GM19455 (cell line): ENCODE measurements around the gene CTAGE1.
"Not testable (repeated sequence)": the region's sequence is repeated elsewhere in the genome, so short reads cannot be mapped to it uniquely, and the experiment has no call there.

ENCODE experiments used
- ATAC-seq: cut with Tn5 transposase; IDR thresholded peaks from one replicate; pipeline ENCODE4 v1.9.1; 2021; ENCODE audit not compliant: unreplicated experiment

CTAGE1 gene, protein sequence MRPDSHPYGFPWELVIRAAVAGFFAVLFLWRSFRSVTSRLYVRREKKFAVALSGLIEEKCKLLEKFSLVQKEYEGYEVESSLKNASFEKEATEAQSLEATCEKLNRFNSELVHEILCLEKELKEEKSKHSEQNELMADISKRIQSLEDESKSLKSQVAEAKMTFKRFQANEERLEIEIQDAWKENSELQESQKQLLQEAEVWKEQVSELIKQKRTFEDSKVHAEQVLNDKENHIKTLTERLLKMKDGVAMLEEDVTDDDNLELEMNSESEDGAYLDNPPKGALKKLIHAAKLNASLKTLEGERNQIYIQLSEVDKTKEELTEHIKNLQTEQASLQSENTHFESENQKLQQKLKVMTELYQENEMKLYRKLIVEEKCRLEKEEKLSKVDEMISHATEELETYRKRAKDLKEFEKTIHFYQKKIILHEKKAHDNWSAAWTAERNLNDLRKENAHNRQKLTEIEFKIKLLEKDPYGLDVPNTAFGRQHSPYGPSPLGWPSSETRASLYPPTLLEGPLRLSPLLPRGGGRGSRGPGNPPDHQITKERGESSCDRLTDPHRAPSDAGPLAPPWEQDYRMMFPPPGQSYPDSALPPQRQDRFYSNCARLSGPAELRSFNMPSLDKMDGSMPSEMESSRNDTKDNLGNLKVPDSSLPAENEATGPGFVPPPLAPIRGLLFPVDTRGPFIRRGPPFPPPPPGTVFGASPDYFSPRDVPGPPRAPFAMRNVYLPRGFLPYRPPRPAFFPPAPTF

DNA sequence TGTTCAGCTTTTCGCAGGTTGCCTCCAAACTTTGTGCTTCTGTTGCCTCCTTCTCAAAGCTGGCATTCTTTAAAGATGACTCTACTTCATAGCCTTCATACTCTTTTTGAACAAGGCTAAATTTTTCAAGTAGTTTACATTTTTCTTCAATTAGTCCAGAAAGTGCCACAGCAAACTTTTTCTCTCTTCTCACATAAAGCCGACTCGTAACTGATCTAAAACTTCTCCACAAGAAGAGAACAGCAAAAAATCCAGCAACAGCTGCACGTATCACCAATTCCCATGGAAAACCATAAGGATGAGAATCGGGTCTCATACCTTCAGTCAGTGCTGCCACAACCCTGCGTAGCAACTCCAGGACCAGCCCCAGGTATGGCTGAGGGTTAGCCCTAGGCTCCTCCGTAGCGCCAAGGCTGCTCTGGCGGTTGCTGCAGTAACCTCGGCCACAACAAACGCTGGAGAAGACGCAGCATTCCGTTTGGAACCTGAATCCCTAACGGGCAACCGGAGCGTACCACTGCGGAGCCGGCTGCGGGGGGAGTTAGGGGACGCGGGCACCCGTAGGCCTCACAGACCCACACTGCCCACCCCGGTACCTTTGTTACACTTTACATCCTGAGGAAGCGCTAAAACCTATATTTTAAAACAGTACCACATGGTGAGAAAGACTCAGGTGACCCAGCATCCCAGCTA is at the start of gene CTAGE1:
Gene CTAGE1 (minus strand): TSS at position 420 of the 693 bp plus-strand sequence. CDS start 104 bp downstream, at position 316.
- no peak for ATAC-seq

DNA sequence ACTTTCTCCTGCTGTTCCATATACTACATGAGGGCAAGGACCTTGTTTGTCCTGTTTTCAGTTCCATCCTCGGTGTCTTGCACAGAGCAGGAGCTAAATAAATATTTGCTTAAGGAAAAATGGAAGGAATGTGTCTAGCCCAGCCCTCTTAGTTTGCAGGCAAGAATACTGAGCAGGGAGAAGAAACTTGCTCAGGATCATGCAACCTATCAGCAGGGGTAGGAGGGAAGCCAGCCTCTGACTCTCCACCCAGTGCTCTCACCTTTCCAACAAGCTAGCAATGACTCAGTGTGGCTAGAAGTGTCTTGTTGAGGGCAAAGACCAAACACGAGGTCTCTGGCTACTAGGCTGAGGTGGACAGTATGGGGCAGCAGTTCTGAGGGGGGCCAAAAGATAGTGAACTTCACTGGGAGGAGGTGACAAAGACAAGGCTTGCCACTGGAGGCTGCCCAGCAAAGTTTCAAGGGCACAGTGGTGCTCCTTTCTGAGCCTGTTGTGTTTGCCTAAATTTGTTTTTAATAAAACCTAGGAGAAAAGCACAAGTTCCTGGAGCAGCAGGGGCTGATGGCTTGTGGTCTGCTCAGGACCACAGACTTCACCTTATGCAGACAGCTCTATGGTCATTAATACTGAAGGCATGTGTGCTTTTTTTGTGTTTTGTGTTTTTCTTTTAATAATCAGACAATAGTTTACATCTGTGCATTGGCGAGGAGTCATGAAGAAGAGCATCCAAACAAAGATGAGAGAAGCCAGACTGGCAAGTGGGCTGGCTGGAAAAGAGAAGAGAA is 49.1 kb upstream of the CTAGE1 start:
- no peak for ATAC-seq

DNA sequence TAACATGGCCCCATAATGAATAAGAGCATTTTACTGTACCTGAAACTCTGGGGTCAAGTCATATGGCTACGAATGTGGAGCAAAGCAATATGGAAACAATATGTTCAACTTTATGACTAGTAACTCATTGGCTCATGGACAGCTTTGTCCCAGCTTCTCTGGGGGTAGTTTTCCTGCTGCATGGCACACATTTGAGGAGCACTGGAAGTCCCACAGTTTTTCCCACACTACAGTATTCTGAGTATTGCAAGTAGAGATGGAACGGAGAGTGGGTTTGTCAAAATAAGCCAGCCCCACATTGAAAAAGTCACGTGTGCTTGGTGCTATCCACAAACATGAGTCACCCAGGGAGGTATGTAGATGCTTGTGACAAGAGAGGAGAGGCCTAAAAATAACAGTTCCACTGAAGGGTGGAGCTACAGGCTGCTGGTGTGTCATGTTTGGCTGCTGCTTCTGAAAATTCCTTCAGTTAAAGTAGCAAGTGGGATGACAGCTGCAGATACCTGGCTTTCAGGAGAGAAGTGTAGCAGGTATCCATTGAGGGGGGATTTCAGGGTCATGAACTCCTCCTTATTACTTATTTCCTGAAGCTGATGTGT is 48.2 kb upstream of the CTAGE1 start:
- ATAC-seq = no peak

DNA sequence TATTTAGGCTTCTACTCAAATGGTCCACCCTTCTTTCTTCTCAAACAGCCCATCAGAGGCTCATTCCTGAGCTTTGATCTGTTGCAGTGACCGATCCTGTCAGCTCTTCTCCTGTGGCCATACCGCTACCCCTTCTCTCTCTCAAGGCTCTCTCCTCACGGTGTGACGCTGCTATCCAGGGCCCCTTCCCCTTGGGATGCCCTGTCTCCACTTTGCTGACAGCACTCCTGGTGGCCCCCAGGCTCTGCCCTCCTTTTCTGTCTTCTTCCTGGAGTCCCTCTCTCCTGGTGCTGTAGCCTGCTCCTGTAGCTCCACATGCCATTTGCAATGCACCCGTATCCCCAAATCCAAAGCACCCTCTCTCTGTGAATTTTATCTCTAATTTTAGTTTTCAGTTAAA is 45.4 kb upstream of the CTAGE1 start:
- ATAC-seq = no peak

DNA sequence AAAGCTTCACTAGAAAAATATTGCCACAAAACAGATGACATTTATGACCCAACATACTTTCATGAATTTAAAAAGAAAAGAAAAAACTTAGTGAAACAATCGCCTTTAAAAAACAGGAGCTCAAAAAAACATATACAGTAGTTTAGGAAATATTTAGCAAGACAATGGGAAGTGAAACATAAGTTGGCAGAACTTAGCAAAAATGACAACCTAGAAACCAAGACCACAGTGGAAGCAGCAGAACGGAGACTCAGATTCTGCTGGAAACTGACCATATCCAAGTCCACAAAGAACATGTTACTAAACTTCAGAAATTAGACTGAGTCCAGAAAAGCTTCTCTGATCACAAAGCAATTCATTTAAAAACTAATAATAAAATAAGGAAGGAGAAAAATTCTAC is 41.8 kb upstream of the CTAGE1 start:
- no peak for ATAC-seq

DNA sequence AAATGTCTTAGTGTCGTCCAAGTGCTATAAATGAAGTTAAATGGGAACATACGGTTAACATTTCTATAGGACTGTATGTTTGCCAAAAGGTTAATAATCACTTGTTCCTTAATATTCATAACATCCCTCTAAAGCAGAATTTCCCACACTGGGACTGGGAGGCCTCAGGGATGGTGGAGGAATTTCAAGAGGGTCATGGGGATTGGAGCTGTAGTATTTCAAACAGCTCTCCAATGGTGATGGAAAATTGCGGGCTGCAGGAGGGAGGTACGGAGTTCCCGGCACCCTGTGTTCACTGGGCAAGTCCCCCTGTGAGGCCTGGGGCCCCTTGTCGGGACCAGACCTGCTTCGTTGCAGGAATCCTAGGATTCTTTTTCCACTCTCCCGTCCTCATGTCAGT is 39.8 kb upstream of the CTAGE1 start:
- no peak for ATAC-seq

DNA sequence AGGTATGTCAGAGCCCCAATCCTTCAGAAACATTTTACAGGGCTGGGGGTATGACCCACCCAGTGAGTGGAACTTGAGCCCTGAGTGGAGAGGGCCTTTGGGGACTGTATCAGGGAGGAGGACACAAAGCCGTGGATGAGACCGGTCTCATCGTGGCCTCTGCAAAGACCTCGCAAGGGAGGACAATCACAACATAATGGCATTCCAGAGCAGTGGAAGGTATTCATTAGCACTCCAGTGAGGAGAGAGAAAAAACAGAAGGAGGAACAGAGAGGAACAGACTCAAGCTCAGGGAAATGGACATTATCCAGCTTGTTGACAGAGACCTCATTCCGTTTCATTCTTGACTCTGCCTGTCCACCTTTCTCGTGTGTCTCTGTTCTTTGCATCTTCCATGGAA is 38.8 kb upstream of the CTAGE1 start:
- no peak for ATAC-seq

DNA sequence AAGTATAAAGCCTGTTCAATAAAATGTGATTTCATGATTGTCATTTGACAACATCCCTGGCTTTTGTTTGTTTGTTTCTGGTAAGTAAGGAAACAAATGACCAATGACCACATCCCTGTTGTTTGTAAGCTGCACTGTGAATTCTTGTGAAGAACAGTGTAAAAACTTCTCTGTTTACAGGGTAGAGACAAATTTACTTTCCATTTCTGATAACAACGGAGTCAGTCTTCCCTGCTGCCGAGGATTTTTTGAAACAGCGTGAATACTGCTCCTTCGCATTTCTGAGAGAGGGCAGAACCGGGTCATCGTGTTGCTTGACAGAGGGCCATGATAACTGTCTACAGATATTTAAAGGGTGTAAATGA is 38.4 kb upstream of the CTAGE1 start:
- ATAC-seq = no peak

DNA sequence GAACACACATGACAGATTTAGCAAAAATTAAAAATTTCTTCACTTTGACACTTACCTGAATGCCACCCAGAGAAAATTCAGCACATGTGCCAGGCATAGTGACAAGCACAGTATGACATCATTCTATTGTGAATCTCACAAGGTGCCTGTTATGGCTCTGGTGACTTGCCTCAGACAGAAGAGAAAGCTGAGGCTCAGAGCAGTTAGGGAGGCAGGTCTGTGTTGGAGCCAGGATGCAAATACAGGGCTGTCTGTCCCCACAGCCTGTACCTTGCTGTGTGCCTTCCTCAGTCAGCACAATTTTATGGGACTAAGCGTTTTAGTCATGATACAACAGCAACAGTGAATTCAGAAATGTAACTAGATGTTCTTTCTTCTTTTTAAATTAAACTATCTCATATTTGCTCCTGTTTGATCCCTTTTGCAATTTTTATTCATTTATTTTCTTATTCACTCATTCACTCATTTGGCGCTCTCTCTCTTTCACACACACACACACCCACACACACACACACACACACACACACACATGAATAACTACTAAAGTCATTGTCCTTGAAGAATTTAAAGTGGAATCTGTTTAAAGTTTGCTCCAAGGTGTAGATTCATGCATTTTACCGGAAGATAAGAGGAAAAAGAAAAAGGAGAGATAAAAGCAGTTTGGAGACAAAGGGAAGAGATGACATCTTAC is 37.9 kb upstream of the CTAGE1 start:
- ATAC-seq = no peak

DNA sequence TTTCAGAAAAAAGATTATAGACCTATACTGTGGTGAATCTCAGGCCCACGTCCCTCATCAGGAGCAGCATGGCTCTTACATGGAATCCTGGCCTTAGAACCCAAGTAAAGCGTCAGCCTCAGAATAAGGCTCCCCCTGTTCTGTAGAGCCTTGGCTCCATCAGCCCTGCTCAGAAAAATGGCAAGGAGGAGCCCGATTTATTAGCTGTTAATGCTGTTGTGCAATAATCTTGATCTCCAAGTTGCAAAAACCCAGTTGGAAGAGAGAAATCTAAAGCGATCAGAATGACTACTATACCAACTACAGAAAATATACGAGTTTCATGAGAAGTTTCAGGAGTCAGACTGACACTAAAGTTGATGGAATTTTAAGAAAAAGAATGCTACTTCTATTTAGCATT is 35.6 kb upstream of the CTAGE1 start:
- no peak for ATAC-seq

DNA sequence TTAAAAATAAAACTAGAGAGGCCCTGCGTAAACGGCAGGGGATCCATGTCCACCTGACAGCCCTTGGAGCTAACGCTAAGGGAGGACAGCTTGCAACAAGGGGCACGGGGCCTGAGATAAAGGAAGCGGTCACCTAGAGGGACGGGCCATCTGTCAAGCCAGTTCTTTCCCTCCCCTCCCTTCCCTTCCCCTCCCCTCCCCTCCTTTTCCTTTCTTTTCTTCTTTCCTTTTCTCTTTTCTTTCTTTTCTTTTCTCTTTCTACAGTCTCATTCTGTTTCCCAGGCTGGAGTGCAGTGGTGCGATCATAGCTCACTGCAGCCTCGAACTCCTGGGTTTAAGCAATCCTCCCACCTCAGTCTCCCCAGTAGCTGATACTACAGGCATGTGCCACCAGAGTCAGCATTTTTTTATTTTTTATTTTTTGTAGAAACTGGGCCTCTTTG is 34.5 kb upstream of the CTAGE1 start:
- no peak for ATAC-seq

DNA sequence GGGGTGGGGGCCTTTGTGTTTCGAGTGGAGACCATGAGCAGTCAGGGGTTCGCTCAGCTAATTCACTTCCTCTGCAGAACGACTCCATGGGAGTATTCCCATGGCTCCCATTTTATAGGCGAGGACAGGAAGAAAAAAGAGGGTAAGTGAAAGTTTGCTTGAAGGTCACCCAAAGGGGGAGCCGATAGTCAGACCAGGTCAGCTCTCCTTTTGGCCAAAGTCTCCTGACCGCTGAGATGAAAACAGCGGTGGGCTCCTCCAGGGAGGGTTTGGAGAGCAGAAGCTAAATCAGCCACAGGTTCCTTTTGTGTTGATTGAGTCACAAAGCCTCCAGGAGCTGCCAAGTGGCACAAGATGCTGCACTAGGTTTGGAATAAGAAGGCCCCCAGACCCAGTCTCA is 34.1 kb upstream of the CTAGE1 start:
- ATAC-seq = no peak

DNA sequence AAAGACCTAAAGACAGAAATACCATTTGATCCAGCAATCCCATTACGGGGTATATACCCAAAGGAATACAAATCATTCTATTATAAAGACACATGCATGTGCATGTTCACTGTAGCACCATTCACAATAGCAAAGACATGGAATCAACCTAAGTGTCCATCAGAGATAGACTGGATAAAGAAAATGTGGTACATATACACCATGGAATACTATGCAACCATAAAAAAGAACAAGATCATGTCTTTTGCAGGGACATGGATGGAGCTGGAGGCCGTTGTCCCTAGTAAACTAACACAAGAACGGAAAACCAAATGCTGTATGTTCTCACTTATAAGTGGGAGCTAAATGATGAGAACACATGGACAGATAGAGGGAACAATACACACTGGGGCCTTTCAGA is 33.1 kb upstream of the CTAGE1 start:
- ATAC-seq = not testable (repeated sequence)

DNA sequence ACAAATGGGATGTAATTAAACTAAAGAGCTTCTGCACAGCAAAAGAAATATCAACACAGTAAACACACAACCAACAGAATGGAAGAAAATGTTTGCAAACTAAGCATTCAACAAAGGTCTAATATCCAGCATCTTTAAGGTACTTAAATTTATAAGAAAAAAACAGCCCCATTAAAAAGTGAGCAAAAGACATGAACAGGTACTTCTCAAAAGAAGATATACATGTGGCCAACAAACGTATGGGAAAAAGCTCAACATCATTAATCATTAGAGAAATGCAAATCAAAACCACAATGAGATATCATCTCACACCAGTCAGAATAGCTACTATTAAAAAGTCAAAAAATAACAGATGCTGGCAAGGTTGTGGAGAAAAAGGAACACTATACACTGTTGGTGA is 32.6 kb upstream of the CTAGE1 start:
- ATAC-seq = not testable (repeated sequence)

DNA sequence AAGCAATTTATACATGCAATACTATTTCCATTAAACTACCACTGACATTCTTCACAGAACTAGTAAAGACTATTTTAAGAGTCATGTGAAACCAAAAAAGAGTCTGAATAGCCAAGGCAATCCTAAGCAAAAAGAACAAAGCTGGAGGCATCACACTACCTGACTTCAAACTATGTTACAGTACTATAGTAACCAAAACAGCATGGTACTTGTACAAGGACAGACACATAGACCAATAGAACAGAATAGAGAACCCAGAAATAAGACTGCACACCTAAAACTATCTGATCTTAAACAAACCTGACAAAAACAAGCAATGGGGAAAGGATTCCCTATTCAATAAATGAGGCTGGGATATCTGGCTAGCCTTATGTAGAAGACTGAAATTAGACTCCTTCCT is 32.0 kb upstream of the CTAGE1 start:
- ATAC-seq = not testable (repeated sequence)

DNA sequence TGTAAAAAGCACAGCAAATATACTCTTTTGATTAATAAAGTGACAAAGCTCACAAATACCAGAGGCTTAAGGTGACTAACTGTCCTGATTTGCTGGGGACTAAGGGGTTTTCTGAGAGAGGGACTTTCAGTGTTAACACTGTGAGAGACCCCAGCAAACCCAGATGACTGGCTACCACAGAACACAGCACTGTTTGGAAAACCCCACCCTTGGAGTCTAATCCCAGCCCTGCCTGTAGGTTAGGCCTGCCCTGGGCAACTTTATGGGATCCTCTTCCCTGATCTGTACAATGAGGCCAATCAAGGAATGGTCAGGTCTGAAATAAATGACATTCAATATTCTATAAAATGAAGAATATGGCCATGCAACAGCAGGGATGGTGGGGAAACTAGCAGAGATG is 30.5 kb upstream of the CTAGE1 start:
- no peak for ATAC-seq

DNA sequence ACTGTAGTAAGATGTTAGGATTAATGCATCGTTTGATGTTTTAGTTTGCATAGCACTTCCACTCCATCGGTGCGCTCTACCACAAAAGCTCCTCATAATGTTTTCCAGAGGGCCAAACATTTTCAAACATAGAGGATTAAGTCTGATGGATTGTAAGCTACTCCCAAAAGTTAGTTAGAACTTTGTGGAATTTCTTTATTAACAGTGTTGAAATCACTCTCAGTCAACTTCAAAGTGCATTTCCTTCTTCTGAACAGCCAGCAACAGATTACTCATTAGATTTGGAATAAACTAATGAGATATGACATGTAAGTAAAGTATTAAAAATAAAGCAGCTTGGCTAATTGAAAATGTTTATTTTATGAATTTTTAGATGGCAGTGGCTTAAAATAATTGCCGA is 30.1 kb upstream of the CTAGE1 start:
- ATAC-seq = no peak

DNA sequence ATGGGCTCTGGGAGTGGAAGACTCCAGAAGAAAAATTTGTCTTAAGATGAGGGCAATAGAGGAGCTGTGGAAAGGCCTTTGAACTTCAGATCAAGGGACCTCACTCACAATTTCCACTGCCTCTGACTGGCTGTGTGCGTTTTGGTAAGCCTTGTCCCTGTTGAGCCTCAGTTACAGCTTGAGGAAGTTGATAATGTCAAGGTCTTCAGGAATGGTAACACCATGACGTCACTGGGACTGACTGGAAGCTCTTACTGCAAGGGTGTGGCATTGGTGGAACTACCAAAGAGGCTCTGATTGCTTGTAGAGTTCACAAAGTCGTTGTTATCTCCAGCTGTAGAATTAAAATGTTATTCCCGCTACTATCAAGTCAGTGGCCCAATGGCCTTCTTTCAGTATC is 29.2 kb upstream of the CTAGE1 start:
- no peak for ATAC-seq

DNA sequence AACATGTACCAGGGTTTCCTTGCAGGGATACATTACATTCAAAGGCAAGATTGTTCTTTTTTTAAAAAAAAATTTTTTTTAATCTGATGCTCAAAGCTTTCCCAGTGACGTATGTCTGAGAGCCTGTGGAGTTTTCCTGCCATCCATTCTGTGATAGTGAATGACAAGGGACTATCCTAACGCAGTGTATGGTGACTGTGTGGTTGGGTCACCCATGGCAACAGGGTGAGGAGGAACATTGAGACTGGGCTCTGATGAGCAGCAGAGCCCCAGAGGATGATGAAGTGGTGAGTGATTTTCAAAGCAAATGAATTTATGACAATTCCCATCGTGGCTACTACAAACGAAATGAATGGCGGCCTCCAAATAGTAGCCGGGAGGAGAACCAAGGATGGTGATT is 28.6 kb upstream of the CTAGE1 start:
- ATAC-seq = no peak

DNA sequence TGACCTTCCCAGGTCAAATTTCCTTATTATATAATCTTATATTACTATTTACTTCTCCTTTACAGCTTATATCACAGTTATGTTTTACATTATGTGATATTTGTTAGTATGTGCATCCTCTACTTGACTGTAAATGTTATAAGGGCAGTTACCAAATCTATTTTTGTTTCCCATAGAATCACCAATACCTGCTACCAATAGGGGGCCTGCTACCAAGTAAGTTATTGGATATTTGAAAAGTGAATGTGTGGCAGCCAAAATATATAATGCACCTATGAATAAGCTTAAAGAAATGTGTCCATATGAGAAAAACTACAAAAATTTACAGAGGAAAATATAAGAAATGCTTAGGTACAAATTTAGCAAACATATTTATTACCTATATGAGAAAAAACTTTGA is 23.9 kb upstream of the CTAGE1 start:
- ATAC-seq = no peak
